Tracheal epithelial cell (primary cell): ENCODE data around the gene TLCD5. TPM values are rescaled to one million over a fixed set of nuclear protein-coding genes. Genes with fewer than 3 reads are reported as not detected.

Source experiments
- total RNA-seq: library from RNA; depleted of rRNA; stranded (reverse); fragments of >200 nt; gene quantifications from 2 replicates; pipeline ENCODE4 v1.2.1, GENCODE V29; 2014

The TLCD5 gene
- total RNA-seq: 0.64 and 2.2 TPM in 2 replicates

DNA sequence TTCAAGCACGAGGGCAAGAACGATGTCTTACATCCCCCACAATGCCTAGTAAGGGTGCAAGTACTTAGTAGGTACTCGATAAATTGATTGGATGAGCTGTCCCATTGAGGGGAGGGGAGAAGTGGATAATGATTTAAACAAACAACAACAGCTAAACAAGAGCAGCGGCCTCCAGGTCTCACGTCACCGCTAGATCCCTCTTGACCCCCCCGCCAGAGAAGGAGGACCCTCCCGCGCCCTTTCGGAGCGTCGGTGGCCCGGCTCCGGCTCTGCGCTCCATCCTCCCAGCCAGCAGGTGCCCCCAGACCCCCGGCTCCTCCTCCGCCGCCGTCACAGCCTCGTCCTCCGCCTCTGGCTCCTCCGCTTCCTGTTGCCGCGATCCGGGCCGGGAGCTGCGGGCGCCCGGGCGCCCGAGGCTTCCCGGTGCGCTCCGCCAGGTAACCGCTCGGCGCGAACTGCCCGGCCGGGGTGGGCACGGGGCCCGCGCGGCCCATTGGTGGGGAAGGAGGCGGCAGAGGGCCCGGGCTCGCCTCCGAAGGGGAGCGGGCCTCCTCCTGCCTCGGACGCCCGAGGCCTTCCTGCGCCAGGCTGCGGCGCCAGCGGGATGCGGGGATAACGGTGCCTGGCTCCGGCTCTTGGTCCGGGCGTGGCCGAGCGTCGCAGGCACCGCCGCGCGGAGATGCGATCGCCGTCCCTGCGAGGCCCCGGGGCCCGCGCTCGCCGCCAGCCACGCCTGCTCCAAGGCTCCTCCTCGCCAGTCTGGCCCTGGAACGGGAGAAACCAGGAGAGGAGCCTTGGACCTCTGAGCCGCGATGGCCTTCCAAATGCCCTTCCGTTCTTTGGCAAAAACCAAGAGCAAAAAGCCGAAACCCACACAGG is at the start of gene TLCD5:
Gene TLCD5 (plus strand): TSS at position 368 of the 879 bp plus-strand sequence. CDS start 2,143 bp downstream, outside the sequence.

DNA sequence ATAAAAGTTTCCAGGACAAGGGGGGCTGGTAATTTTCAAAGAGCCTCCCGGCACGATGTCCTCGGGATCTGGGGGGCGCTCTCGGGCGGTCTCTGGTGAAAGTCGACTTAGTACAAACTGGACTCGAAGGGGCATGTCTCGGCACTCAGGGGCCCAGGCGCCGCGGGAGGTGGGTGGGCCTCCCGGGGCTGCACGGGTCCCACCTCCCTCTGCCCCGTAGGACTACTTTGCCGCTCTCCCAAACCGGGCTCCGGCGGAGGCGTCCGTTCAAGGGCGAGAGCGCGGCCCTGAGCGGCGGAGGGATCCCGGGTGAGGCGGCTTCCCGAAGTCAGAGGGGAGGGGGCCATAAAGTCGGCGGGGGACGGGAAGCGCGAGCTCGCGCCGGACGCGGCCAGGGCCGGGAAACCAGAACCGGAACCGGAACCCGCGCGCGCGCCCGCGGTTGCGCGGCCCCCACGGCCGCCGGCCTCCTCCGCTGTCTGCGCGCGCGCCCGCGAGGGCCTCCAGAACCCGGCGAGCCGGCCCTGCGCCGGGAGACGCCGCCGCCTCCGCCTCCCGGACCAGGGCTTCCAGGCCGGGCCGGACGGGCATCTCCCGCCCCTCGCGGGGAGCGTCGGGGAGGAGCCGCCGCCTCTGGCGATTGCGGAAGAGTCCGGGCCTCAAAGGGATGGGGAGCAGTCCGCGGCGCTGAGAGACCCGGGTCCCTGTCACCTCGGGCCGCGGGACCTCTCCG is 11.0 kb downstream of the TLCD5 start, which contains the start of gene ARHGEF12:
Gene ARHGEF12 (plus strand): TSS at position 506 of the 733 bp plus-strand sequence. CDS start 831 bp downstream, outside the sequence.

Other genes starting within 250 kb of the TLCD5 start
- 488 and 512 TPM in 2 replicates for gene TRIM29, start 187.2 kb upstream of the TLCD5 start, total RNA-seq
- 14.1 and 35.2 TPM in 2 replicates for gene OAF, start 114.3 kb upstream of the TLCD5 start, total RNA-seq
- 0.24 TPM in 1 of 2 replicates, not detected in the other for gene POU2F3, start 85.2 kb upstream of the TLCD5 start, total RNA-seq
- 66.7 and 90.2 TPM in 2 replicates for gene ARHGEF12, start 11.1 kb downstream of the TLCD5 start, total RNA-seq
- not detected in 2 replicates for gene GRIK4, start 186.4 kb downstream of the TLCD5 start, total RNA-seq